BLaER1 treated with 17β-estradiol and CSF1 and Interleukin-3, amounts not matched to agents 10 nM and 100 nM (cell line): Measurements from ENCODE around the gene ARHGAP15.

Experiments used
- H3K27ac ChIP-seq, 11 experiments: shearing (Covaris generic); formaldehyde crosslinking; 2 replicates each; pipeline ENCODE4 v1.8.1; 2022
- H3K27me3 ChIP-seq, 11 experiments: shearing (Covaris generic); formaldehyde crosslinking; 2 replicates each; pipeline ENCODE4 v1.8.1; 2022
- H3K36me3 ChIP-seq, 11 experiments: shearing (Covaris generic); formaldehyde crosslinking; 2 replicates each; pipeline ENCODE4 v1.8.1; 2022
- H3K4me1 ChIP-seq, 10 experiments: shearing (Covaris generic); formaldehyde crosslinking; 2 replicates each; pipeline ENCODE4 v1.8.1; 2022
- H3K4me2 ChIP-seq, 11 experiments: shearing (Covaris generic); formaldehyde crosslinking; 2 replicates each; pipeline ENCODE4 v1.8.1; 2022
- H3K4me3 ChIP-seq, 10 experiments: shearing (Covaris generic); formaldehyde crosslinking; 2 replicates each; pipeline ENCODE4 v1.8.1; 2022
- H3K9ac ChIP-seq, 11 experiments: shearing (Covaris generic); formaldehyde crosslinking; 2 replicates each; pipeline ENCODE4 v1.8.1; 2022
- H3K9me3 ChIP-seq, 11 experiments: shearing (Covaris generic); formaldehyde crosslinking; replicated peaks in 1 of 11; 2 replicates each; pipeline ENCODE4 v1.8.1; 2022
- H4K20me1 ChIP-seq, 11 experiments: shearing (Covaris generic); formaldehyde crosslinking; 2 replicates each; pipeline ENCODE4 v1.8.1; 2022
- Cebpa-rat ChIP-seq, 11 experiments: shearing (Covaris generic); IDR thresholded peaks; 2 replicates each; pipeline ENCODE4 v1.8.1; 2022

ARHGAP15 gene

DNA sequence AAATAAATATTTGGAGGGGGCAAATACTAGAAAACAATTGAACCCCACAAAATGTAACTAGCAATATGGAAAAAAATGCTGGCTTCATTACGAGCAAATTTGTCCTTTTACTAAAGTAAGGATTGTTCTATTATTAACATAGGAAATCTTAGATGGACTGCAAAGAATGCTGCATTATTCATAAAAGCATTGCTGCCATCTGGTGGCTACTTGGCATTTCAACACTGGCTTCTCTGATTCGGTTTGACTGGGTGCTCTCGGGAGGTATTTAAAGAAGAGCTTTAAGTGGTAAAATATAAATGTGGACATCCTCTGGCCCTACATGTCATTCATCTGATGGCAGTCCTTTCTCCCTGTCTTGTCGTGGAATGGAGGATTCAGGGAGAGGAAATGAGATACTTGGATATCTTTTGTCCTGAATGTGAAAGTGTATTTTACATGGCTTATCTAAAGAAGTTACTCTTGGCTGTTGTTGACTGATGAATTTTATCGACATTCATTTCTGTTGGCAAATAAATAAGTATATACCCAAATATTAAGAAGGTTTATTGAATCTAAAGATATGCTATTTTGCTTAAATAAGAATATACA lies 130.2 kb downstream of the ARHGAP15 start:
- peaks cover 0 to 26% (median 12%) of the 10 kb centered on the region in 11 experiments; a peak in 12 of 22 replicates for H3K36me3 ChIP-seq
- no peak overlapping the region for H3K4me3 ChIP-seq
- no peak for TF ChIP-seq Cebpa-rat (IDR thresholded peaks at IDR 0.05)
- H3K9ac ChIP-seq: peak overlapping the region in 7 of 11 experiments; percentile 20 to 70 (median 53); a peak in 9 of 22 replicates
- no peaks in the 10 kb centered on the region for H3K27me3 ChIP-seq
- H3K4me1 ChIP-seq: peaks cover 38 to 65% (median 43%) of the 10 kb centered on the region in 10 experiments
- 0 out of 22 replicates have a peak, but pooled peaks cover 0 to 4% (median 0%) of the 10 kb centered on the region in 11 experiments for H4K20me1 ChIP-seq
- peaks cover 0 to 21% (median 16%) of the 10 kb centered on the region in 11 experiments; a peak in 14 of 22 replicates for H3K9me3 ChIP-seq
- peak overlapping the region in 6 of 11 experiments; percentile 33 to 65 (median 56); a peak in 11 of 22 replicates for H3K27ac ChIP-seq
- H3K4me2 ChIP-seq: peak overlapping the region in 7 of 11 experiments; percentile 36 to 58 (median 48); a peak in 10 of 22 replicates

DNA sequence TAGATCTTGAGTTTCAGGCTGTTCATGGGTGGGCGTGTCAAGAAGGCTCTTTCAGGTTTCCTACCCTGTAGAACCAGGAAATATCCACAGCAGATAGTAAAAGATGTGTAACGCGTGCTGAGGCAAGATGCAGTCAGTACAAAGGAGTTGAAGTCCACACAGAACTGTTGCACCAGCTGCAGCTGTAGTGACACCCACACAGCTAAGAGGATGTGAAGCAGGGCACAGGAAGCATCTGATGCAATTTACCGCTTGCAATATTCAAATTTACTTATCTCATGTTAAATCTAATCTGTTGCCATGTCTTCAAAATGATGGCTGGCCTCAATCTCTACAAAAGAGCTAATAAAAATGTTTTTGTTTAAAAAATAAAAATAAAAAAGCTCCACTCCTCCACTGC lies 132.8 kb downstream of the ARHGAP15 start:
- H3K4me1 ChIP-seq: peaks cover 38 to 65% (median 43%) of the 10 kb centered on the region in 10 experiments
- H3K4me3 ChIP-seq: 0 out of 20 replicates have a peak overlapping the region, but pooled peaks of 1 of the 10 experiments have one; percentile 13
- peaks cover 0 to 31% (median 14%) of the 10 kb centered on the region in 11 experiments; a peak in 13 of 22 replicates for H3K36me3 ChIP-seq
- H3K9me3 ChIP-seq: peaks cover 0 to 21% (median 16%) of the 10 kb centered on the region in 11 experiments; a peak in 15 of 22 replicates
- peak overlapping the region; percentile 23 to 79 (median 53); a peak in 19 of 22 replicates for H3K9ac ChIP-seq
- H3K27me3 ChIP-seq: no peaks in the 10 kb centered on the region
- TF ChIP-seq Cebpa-rat (IDR thresholded peaks at IDR 0.05): peak; percentile 24 to 98 (median 59); a peak in 13 of 22 replicates
- 0 out of 22 replicates have a peak, but pooled peaks cover 0 to 4% (median 0%) of the 10 kb centered on the region in 11 experiments for H4K20me1 ChIP-seq
- H3K27ac ChIP-seq: peak overlapping the region; percentile 48 to 97 (median 80); a peak in 21 of 22 replicates
- peak overlapping the region; percentile 51 to 72 (median 67) for H3K4me2 ChIP-seq

DNA sequence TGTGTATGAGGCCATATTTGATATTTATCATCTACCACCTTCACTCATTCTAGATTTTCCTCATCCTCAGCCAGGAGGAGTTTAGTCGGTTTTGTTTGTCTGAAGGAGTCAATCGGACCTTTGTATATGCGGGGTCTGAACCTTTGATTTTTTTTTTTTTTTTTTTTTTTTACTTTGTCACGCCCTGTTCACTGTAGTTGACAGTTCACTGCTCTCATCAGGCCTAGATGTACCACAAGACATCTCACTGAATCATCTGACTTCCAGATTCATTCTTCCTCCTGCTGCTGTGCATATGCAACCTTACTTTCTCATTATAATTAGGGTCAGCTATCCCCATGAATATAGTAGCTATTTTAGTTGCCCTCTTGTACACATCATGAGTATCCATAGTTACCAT lies 133.2 kb downstream of the ARHGAP15 start:
- Histone ChIP-seq H3K4me2 (peak overlapping the region; percentile 51 to 72 (median 67)), H4K20me1 (0 out of 22 replicates have a peak, but pooled peaks cover 0 to 2% (median 0%) of the 10 kb centered on the region in 11 experiments), H3K9me3 (peaks cover 0 to 21% (median 16%) of the 10 kb centered on the region in 11 experiments; a peak in 15 of 22 replicates), H3K4me1 (peaks cover 38 to 65% (median 43%) of the 10 kb centered on the region in 10 experiments), H3K27me3 (no peaks in the 10 kb centered on the region), H3K27ac (peak overlapping the region; percentile 48 to 97 (median 80)), H3K36me3 (peaks cover 0 to 29% (median 14%) of the 10 kb centered on the region in 11 experiments; a peak in 13 of 22 replicates), H3K4me3 (no peak overlapping the region), H3K9ac (peak overlapping the region in 7 of 11 experiments; percentile 20 to 75 (median 63); a peak in 13 of 22 replicates)
- TF ChIP-seq Cebpa-rat (IDR thresholded peaks at IDR 0.05): no peak

DNA sequence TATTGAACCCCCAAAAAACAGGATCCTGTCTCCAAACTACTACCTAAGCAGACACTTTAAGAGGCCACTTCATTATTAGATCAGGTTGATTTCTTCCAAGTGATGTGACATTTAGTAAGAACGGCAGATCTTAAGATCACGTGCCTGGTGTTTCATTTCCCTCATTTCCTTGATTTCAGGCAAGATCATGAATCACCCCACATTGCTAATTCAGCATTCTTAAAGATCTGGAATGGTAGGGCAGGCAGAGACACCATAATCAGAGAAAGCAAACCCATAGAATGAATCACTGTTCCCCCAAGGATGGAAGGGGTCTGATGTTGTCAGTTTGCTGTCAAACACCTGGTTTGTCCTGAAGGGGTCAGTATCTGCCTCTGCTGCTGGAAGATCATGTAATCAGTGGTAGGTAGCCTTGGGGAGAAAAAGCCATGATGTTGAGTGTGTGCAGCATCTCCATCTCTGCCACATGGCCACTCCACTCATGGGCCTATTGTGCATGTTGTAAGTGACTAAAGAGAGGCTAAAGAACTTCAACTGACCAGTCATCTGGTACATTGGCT lies 133.9 kb downstream of the ARHGAP15 start:
- Histone ChIP-seq H3K4me3 (no peak overlapping the region), H3K4me2 (peak overlapping the region in 10 of 11 experiments; percentile 51 to 72 (median 66); a peak in 14 of 22 replicates)
- no peak for TF ChIP-seq Cebpa-rat (IDR thresholded peaks at IDR 0.05)

DNA sequence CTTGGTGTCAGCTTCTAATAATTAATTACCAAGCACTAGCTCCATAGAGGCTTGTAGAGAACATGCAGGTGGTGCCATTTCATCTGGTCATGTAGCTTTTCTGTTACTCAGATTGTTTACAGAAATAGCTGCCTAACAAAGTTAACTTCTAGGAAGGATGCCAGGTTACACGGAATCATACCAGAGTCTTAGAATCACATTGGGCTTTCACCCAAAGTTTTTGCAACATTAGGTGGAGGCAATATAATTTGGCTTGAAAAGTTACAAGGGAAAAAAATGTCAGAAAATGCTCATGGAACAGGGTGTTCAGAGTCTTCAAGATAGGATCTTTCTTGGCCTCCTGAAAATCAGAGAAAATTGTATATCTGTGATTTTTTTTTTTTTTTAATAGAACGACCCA lies 135.6 kb downstream of the ARHGAP15 start:
- Histone ChIP-seq H3K4me1 (peaks cover 19 to 44% (median 25%) of the 10 kb centered on the region in 10 experiments), H3K4me2 (no peak overlapping the region), H3K27me3 (no peaks in the 10 kb centered on the region), H3K9ac (no peak overlapping the region), H4K20me1 (no peaks in the 10 kb centered on the region), H3K4me3 (no peak overlapping the region), H3K27ac (peak overlapping the region in 2 of 11 experiments; percentile 93 to 97; a peak in 1 of 22 replicates), H3K9me3 (peaks cover 0 to 21% (median 16%) of the 10 kb centered on the region in 11 experiments; a peak in 15 of 22 replicates), H3K36me3 (peaks cover 0 to 30% (median 14%) of the 10 kb centered on the region in 11 experiments; a peak in 13 of 22 replicates)
- TF ChIP-seq Cebpa-rat (IDR thresholded peaks at IDR 0.05): no peak

More for the DNA sequence above, 133.9 kb downstream of the ARHGAP15 start:
- Histone ChIP-seq H3K27ac (peak overlapping the region; percentile 29 to 97 (median 80); a peak in 20 of 22 replicates), H3K36me3 (peaks cover 0 to 27% (median 12%) of the 10 kb centered on the region in 11 experiments; a peak in 13 of 22 replicates), H3K4me1 (peaks cover 31 to 60% (median 39%) of the 10 kb centered on the region in 10 experiments), H3K9ac (peak overlapping the region in 4 of 11 experiments; percentile 20 to 75 (median 64); a peak in 4 of 22 replicates), H3K27me3 (no peaks in the 10 kb centered on the region), H4K20me1 (no peaks in the 10 kb centered on the region), H3K9me3 (peaks cover 0 to 21% (median 16%) of the 10 kb centered on the region in 11 experiments; a peak in 15 of 22 replicates)

DNA sequence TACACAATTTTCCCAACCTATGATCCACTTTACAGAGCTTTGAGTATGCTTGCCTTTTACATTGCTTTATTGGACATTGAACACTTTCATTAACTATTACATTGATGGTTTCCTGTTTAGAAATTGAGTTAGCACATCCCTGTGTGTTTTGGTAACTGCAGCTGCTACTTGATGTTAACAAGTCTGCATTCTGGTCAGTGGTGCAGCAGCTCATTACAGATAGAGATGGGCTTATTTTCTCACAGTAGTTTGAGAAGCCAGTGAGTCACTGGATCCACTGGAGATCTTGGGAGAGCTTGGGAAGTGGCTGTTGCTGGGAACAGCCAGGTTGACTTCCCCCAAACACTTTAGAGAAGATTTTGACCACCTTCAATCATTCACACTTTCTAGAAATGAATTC lies 150.5 kb downstream of the ARHGAP15 start:
- Histone ChIP-seq H3K4me3 (no peak overlapping the region), H3K27me3 (no peaks in the 10 kb centered on the region), H3K9me3 (no peaks in the 10 kb centered on the region), H3K4me2 (no peak overlapping the region), H3K9ac (no peak overlapping the region), H4K20me1 (peaks cover 0 to 10% (median 0%) of the 10 kb centered on the region in 11 experiments; a peak in 3 of 22 replicates), H3K36me3 (peaks cover 0 to 22% (median 0%) of the 10 kb centered on the region in 11 experiments; a peak in 2 of 22 replicates), H3K27ac (no peak overlapping the region), H3K4me1 (no peaks in the 10 kb centered on the region)
- TF ChIP-seq Cebpa-rat (IDR thresholded peaks at IDR 0.05): no peak

DNA sequence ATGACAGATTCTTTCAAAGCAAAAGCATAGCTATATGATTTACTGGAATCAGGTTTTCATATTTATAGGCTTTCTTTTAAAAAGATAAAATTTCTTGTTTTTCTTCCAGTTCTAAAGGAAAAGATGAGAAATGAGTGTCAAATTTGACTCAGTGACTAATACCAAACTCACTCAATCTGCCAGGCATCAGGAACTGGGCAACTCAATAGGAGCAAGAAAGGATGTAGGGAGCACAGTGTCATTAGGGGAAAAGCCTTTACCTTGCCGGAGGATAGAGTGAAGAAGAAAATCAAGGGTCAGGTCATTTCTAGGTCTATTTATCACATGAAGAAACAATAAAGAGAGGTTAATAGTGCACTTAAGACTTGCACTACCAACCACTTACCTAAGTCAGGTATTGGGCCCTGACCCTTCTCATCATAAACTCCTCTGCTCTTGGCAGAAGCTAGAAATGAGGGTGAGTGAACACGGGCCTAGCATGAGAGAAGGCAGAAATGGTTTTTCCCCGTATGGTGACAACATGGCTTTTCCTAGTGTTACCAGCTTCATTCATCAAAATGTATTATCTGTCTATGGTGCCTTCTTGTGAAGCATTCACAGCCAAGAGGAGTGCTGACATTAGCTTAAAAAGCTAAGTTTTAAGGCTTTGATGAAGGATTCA lies 151.0 kb downstream of the ARHGAP15 start:
- H3K4me1 ChIP-seq: no peaks in the 10 kb centered on the region
- H3K36me3 ChIP-seq: peaks cover 0 to 16% (median 0%) of the 10 kb centered on the region in 11 experiments; a peak in 1 of 22 replicates
- H4K20me1 ChIP-seq: peaks cover 0 to 10% (median 0%) of the 10 kb centered on the region in 11 experiments; a peak in 3 of 22 replicates
- no peaks in the 10 kb centered on the region for H3K27me3 ChIP-seq
- no peak overlapping the region for H3K4me2 ChIP-seq
- H3K27ac ChIP-seq: no peak overlapping the region
- H3K4me3 ChIP-seq: no peak overlapping the region
- TF ChIP-seq Cebpa-rat (IDR thresholded peaks at IDR 0.05): no peak
- no peak overlapping the region for H3K9ac ChIP-seq
- no peaks in the 10 kb centered on the region for H3K9me3 ChIP-seq

DNA sequence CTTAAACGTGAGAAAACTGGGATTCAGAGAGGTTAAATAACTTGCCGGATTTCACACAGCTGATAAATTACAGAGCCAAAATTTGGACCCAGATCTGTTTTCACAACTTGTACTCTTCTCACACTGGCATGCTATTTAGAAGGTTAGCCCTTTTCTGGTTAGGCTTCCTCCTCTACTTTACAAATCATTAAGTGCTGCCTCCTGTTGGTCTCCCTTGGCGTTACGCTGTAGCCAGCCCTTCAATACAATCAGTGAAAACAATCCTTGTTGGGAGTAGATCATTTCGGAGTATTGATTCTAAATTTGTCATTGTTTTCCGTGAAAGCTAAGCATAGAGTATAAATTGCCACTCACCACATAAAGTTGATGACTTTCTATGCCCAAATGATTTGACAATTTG lies 153.5 kb downstream of the ARHGAP15 start:
- H3K9ac ChIP-seq: no peak overlapping the region
- peaks cover 0 to 9% (median 0%) of the 10 kb centered on the region in 11 experiments; a peak in 3 of 22 replicates for H4K20me1 ChIP-seq
- no peak overlapping the region for H3K4me3 ChIP-seq
- H3K27me3 ChIP-seq: no peaks in the 10 kb centered on the region
- H3K27ac ChIP-seq: no peak overlapping the region
- H3K36me3 ChIP-seq: peaks cover 0 to 16% (median 0%) of the 10 kb centered on the region in 11 experiments; a peak in 5 of 22 replicates
- H3K9me3 ChIP-seq: no peaks in the 10 kb centered on the region
- TF ChIP-seq Cebpa-rat (IDR thresholded peaks at IDR 0.05): no peak
- no peaks in the 10 kb centered on the region for H3K4me1 ChIP-seq
- H3K4me2 ChIP-seq: no peak overlapping the region
